HL-60 (cell line): ENCODE measurements around the gene EXOC4.

Source experiments
- DNase-seq, 2 experiments: peaks; one replicate each; pipeline ENCODE4 v3.0.0-alpha.2; 2010 to 2020; ENCODE audit warnings: low read depth in 1 of 2, low spot score in 1 of 2
- H3K27ac ChIP-seq: fragments of 250-450 bp; sonication (Bioruptor Pico); replicated peaks from 2 replicates; pipeline ENCODE4 v1.5.1; 2020; ENCODE audit warnings: mild to moderate bottlenecking, moderate library complexity
- H3K27me3 ChIP-seq: fragments of 250-450 bp; sonication (Bioruptor Pico); 2 replicates; pipeline ENCODE4 v1.5.1; 2021; ENCODE audit warnings: mild to moderate bottlenecking, moderate library complexity; ENCODE audit not compliant: insufficient read depth, poor library complexity, severe bottlenecking
- H3K4me3 ChIP-seq: replicated peaks from 2 replicates; pipeline ENCODE4 v1.5.1; 2011; ENCODE audit warnings: mild to moderate bottlenecking, control low read depth, low read length; ENCODE audit not compliant: insufficient read depth
- CTCF ChIP-seq: IDR thresholded peaks from one replicate; pipeline ENCODE4 v1.5.1; 2011; ENCODE audit warnings: low read length, control low read depth, inconsistent platforms; ENCODE audit not compliant: insufficient read depth
- GABPA ChIP-seq: IDR thresholded peaks from 2 replicates; pipeline ENCODE4 v1.6.1; 2012; ENCODE audit warnings: low read depth
- POLR2AphosphoS5 ChIP-seq: IDR thresholded peaks from 2 replicates; pipeline ENCODE4 v1.6.1; 2012; ENCODE audit warnings: low read depth
- REST ChIP-seq: IDR thresholded peaks from 2 replicates; pipeline ENCODE4 v1.6.1; 2012; ENCODE audit warnings: low read depth; ENCODE audit not compliant: insufficient replicate concordance
- SPI1 ChIP-seq: IDR thresholded peaks from 2 replicates; pipeline ENCODE4 v1.6.1; 2012; ENCODE audit warnings: low read depth, mild to moderate bottlenecking, borderline replicate concordance

Gene EXOC4

GRCh38 chr7:133389727-133390126 lies 136.8 kb downstream of the EXOC4 start:
- H3K27ac ChIP-seq = no peak overlapping the region
- no peak for DNase-seq
- TF ChIP-seq REST = no peak
- TF ChIP-seq GABPA = no peak
- no peak for TF ChIP-seq CTCF
- no peak for TF ChIP-seq SPI1
- no peak for TF ChIP-seq POLR2AphosphoS5
- no peak overlapping the region for H3K4me3 ChIP-seq
- no peaks in the 10 kb centered on the region for H3K27me3 ChIP-seq

- DNase-seq = no peak
- TF ChIP-seq POLR2AphosphoS5 (no peak), GABPA (no peak), REST (no peak), SPI1 (no peak), CTCF (no peak)
- H3K27ac ChIP-seq = no peak overlapping the region
- H3K4me3 ChIP-seq = no peak overlapping the region
- no peaks in the 10 kb centered on the region for H3K27me3 ChIP-seq
Observed at GRCh38 chr7:133391206-133391605, 138.3 kb downstream of the EXOC4 start.

GRCh38 chr7:133394369-133394768 lies 141.5 kb downstream of the EXOC4 start:
- no peak overlapping the region for H3K4me3 ChIP-seq
- H3K27ac ChIP-seq = no peak overlapping the region
- TF ChIP-seq GABPA = no peak
- no peak for TF ChIP-seq SPI1
- TF ChIP-seq REST = no peak
- TF ChIP-seq POLR2AphosphoS5 = no peak
- TF ChIP-seq CTCF = no peak
- no peaks in the 10 kb centered on the region for H3K27me3 ChIP-seq
- no peak for DNase-seq
